Measurements from ENCODE around the gene WDR82.

DNA sequence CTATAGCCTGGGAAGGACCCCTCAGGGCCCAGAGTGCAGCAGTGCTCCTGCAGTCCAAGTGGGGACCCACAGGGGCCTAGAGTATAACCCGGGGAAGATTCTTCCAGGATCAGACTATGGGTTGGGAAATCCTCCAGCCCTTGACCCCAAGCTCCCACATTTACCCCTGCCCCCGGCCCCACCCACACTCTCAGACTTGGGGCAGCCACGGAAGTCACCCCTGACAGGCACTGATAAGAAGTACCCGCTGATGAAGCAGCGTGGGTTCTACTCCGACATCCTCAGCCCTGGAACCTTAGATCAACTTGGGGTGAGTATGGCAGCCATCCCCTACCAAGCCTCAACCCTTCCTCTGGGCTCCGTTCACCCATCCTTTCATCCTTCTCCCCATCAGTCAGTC lies 44.0 kb upstream of the WDR82 start:
- TF ChIP-seq CTCF (IDR thresholded peaks at IDR 0.05) (no peak), POLR2A (IDR thresholded peaks at IDR 0.05) (no peak)
